Endothelial cell of umbilical vein (primary cell): ENCODE data around the gene UBE2I. TPM values are rescaled to one million over a fixed set of nuclear protein-coding genes. Genes with fewer than 3 reads are reported as not detected.

Experiments
- BruUV-seq: library from RNA; stranded (reverse); fragments of 400-500 nt; replicated peaks from 2 replicates; lab custom pipeline; 2021; lab: Mats Ljungman, UMichigan
- CTCF ChIA-PET: fragments of 300-600, 350-600 bp; sonication (Branson Sonifier 250); formaldehyde crosslinking; loops from one replicate; lab custom pipeline; 2021; ENCODE audit warnings: antibody characterized with exemption, inconsistent platforms; lab: Charles Lee
- POLR2A ChIA-PET: fragments of 300-600, 350-600 bp; sonication (Branson Sonifier 250); formaldehyde crosslinking; loops from one replicate; lab custom pipeline; 2021; ENCODE audit warnings: antibody characterized with exemption, inconsistent platforms; lab: Charles Lee
- DNase-seq: peaks from one replicate; pipeline ENCODE4 v3.0.0-alpha.2; 2011; ENCODE audit warnings: low read depth, low spot score
- FAIRE-seq: peaks from 2 replicates; lab custom pipeline; 2011; peaks lifted over from hg19 to GRCh38; lab: Jason Lieb, UNC
- H2AFZ ChIP-seq: 2 replicates; pipeline ENCODE4 v1.6.0; 2012; ENCODE audit warnings: low read depth, low read length, control low read depth, inconsistent platforms
- H3K27ac ChIP-seq: 2 replicates; pipeline ENCODE4 v1.5.1; 2011; ENCODE audit warnings: low read depth, mild to moderate bottlenecking, control low read depth, low read length, moderate library complexity; ENCODE audit not compliant: insufficient read depth
- H3K27me3 ChIP-seq, 2 experiments: 2 replicates each; pipeline versions ENCODE4 v1.6.0 to v1.6.1; 2011; ENCODE audit warnings: low read length in 2 of 2, mixed read lengths in 1 of 2; ENCODE audit not compliant: control insufficient read depth in 2 of 2, insufficient read depth in 2 of 2
- H3K36me3 ChIP-seq, 2 experiments: 2 replicates in 1 of 2; 3 replicates in 1 of 2; pipeline ENCODE4 v1.5.1; 2011; ENCODE audit warnings: low read length in 2 of 2, mild to moderate bottlenecking in 1 of 2, moderate library complexity in 1 of 2; ENCODE audit not compliant: control insufficient read depth in 2 of 2, insufficient read depth in 2 of 2; ENCODE audit errors: extremely low read depth in 1 of 2
- H3K4me1 ChIP-seq: 3 replicates; pipeline ENCODE4 v1.5.1; 2011; ENCODE audit warnings: mild to moderate bottlenecking, low read length; ENCODE audit not compliant: control insufficient read depth, insufficient read depth; ENCODE audit errors: extremely low read depth
- H3K4me2 ChIP-seq: 2 replicates; pipeline ENCODE4 v1.6.1; 2011; ENCODE audit warnings: low read length, control low read depth, mixed read lengths; ENCODE audit not compliant: insufficient read depth
- H3K4me3 ChIP-seq, 3 experiments: fragments of 200-600 bp in 1 of 3; sonication (generic), shearing (Covaris generic) in 1 of 3; replicated peaks in 1 of 3; 2 replicates each; pipeline ENCODE4 v1.5.1; 2011 to 2016; ENCODE audit warnings: control low read depth in 3 of 3, low read length in 3 of 3, mild to moderate bottlenecking in 2 of 3, inconsistent platforms in 1 of 3, low read depth in 1 of 3, moderate library complexity in 1 of 3; ENCODE audit not compliant: insufficient read depth in 1 of 3
- H3K79me2 ChIP-seq: 2 replicates; pipeline ENCODE4 v1.6.0; 2012; ENCODE audit warnings: low read length, inconsistent platforms; ENCODE audit not compliant: control insufficient read depth, insufficient read depth
- H3K9ac ChIP-seq: replicated peaks from 2 replicates; pipeline ENCODE3; 2011; ENCODE audit warnings: low read length, control low read depth; ENCODE audit not compliant: insufficient read depth; ENCODE audit errors: extremely low read depth
- H3K9me1 ChIP-seq: replicated peaks from 3 replicates; pipeline ENCODE4 v1.6.0; 2011; ENCODE audit warnings: mild to moderate bottlenecking, low read length; ENCODE audit not compliant: control insufficient read depth, insufficient read depth; ENCODE audit errors: extremely low read depth
- H3K9me3 ChIP-seq: replicated peaks from 2 replicates; pipeline ENCODE4 v1.5.1; 2012; ENCODE audit warnings: low read length, inconsistent platforms; ENCODE audit not compliant: control insufficient read depth, insufficient read depth
- H4K20me1 ChIP-seq: replicated peaks from 2 replicates; pipeline ENCODE3; 2011; ENCODE audit warnings: mild to moderate bottlenecking, low read length; ENCODE audit not compliant: control insufficient read depth, insufficient read depth; ENCODE audit errors: extremely low read depth
- CTCF ChIP-seq, 2 donors: IDR thresholded peaks; 1 replicate in 1 of 2; 2 replicates in 1 of 2; pipeline ENCODE4 v1.5.1; 2011; ENCODE audit warnings: low read length in 2 of 2, mild to moderate bottlenecking in 2 of 2, moderate library complexity in 2 of 2, control low read depth in 1 of 2, inconsistent platforms in 1 of 2, low read depth in 1 of 2; ENCODE audit not compliant: insufficient read depth in 1 of 2; ENCODE audit errors: extremely low read depth in 1 of 2
- EZH2 ChIP-seq: IDR thresholded peaks from 2 replicates; pipeline ENCODE4 v1.6.1; 2012; ENCODE audit warnings: borderline replicate concordance, low read depth, mild to moderate bottlenecking, moderate library complexity, low read length, inconsistent platforms; ENCODE audit not compliant: severe bottlenecking
- FOS ChIP-seq: IDR thresholded peaks from 2 replicates; pipeline ENCODE4 v1.6.1; 2011; ENCODE audit warnings: mild to moderate bottlenecking, low read length, moderate library complexity, borderline replicate concordance; ENCODE audit not compliant: insufficient read depth
- GATA2 ChIP-seq: IDR thresholded peaks from 2 replicates; pipeline ENCODE4 v1.7.0; 2011; ENCODE audit warnings: low read depth, mild to moderate bottlenecking, moderate library complexity, mixed read lengths, low read length; ENCODE audit not compliant: insufficient read length, insufficient read depth
- JUN ChIP-seq: IDR thresholded peaks from 2 replicates; pipeline ENCODE4 v1.6.1; 2011; ENCODE audit warnings: borderline replicate concordance, low read depth; ENCODE audit not compliant: insufficient read length, insufficient read depth
- MAX ChIP-seq: IDR thresholded peaks from 2 replicates; pipeline ENCODE4 v1.6.1; 2011; ENCODE audit not compliant: insufficient read depth, insufficient read length
- MYC ChIP-seq: IDR thresholded peaks from one replicate; pipeline ENCODE4 v1.6.1; 2011; ENCODE audit warnings: mild to moderate bottlenecking, low read depth, low read length
- POLR2A ChIP-seq: IDR thresholded peaks from 2 replicates; pipeline ENCODE4 v1.6.1; 2012; ENCODE audit warnings: low read depth, mild to moderate bottlenecking, control low read depth, low read length
- POLR2AphosphoS5 ChIP-seq: IDR thresholded peaks from 2 replicates; pipeline ENCODE4 v1.6.1; 2012; ENCODE audit warnings: low read depth, mild to moderate bottlenecking, control low read depth, low read length, moderate library complexity; ENCODE audit not compliant: insufficient read depth
- dilution Hi-C: fragments of 300-500 bp; cut with MboI; formaldehyde crosslinking; loops from one replicate; pipeline ENCODE4 v1.15.0; 2019; ENCODE audit warnings: low sequenced_read_pairs; ENCODE audit not compliant: extremely low pct_ligation_motif_present
- intact Hi-C: fragments of 100-400 bp; cut with micrococcal nuclease; formaldehyde crosslinking; loops from one replicate; pipeline ENCODE4 v1.10.0; 2022
- polyA plus RNA-seq, 4 experiments: library from polyadenylated mRNA; depleted of rRNA in 3 of 4; stranded (reverse) in 3 of 4; unstranded in 1 of 4; fragments of >200 nt; gene quantifications; 2 replicates each; pipeline versions ENCODE4 v1.2.1 to v1.2.3, GENCODE V29; 2011 to 2012; ENCODE audit warnings: missing spikeins in 1 of 4
- total RNA-seq: library from RNA; stranded (reverse); gene quantifications from 2 replicates; pipeline ENCODE4 v1.2.3, GENCODE V29; 2021

Gene UBE2I
- total and polyA plus RNA-seq, 2 donors (not counting 3 experiments of a cell fraction or from before 2014, with no cell fraction given), result 122 to 233 TPM

GRCh38 chr16:1340730-1341494, 31.5 kb downstream of the UBE2I start:
- no peak for FAIRE-seq
- CTCF ChIA-PET, result no interaction called here

More at GRCh38 chr16:1340730-1341494, 31.5 kb downstream of the UBE2I start:
- no TSS peak for BruUV-seq
- Histone ChIP-seq H3K36me3 (no peaks in the 10 kb centered on the region), H3K9me3 (no peaks in the 10 kb centered on the region), H3K27ac (no peak overlapping the region), H3K9me1 (no peaks in the 10 kb centered on the region), H3K4me2 (no peak overlapping the region), H3K27me3 (no peaks in the 10 kb centered on the region), H2AFZ (no peak overlapping the region), H3K79me2 (no peaks in the 10 kb centered on the region), H3K4me3 (no peak overlapping the region), H3K4me1 (no peaks in the 10 kb centered on the region), H4K20me1 (no peaks in the 10 kb centered on the region), H3K9ac (no peak overlapping the region)
- TF ChIP-seq POLR2A (no peak), EZH2 (no peak), MAX (no peak), POLR2AphosphoS5 (no peak), FOS (no peak), GATA2 (no peak), MYC (no peak), CTCF (IDR thresholded peaks at IDR 0.05; ENCODE audit: extremely low read depth in 1 of 2, insufficient read depth in 1 of 2, low read depth in 1 of 2, low read length in 2 of 2) (no peak), JUN (no peak)
- dilution Hi-C loops, result no loop called here
- intact Hi-C loops, result no loop called here
- POLR2A ChIA-PET, result no interaction called here
- no peak for DNase-seq
